ENCODE results near the gene NOTCH3.

The NOTCH3 gene

GRCh38 chr19:15200553-15201364 is at the start of gene NOTCH3:
NOTCH3 (minus strand) TSS chr19:15200995; CDS start chr19:15200905, 90 bp downstream.
- DNase-seq = no peak

GRCh38 chr19:15250640-15250993 is 49.8 kb upstream of the NOTCH3 start:
- DNase-seq = no peak

DNA sequence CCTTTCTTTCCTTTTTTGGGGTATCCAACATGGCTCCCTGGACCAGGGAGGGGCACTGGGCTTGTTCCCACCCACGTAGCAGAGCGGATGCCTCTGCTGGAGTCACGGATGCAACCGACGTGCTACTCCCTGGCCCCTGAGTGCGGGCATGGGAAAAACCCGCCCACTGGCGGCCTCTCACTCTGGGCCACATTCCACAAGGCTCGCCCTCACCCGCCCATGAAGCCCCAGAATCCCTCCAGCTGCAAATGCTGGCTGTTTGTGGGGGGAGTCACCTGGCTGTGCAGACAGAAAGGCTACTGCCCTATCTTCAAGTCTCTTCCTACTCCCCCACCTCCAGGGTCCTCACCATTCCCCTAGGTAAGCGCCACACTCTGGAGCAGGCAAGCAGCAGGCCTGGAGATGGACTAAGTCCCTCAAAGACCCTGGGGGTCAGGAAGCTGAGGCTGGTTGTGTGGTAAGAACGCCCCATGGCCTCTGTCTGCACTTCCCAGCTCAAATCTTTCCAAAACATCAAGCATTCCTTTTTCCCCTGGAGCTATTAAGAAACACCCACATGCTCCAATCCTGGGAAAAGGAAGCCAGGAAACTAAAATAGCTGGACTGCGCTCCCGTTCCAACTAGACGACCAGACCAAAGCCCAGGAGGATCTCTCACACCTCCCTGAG is 49.3 kb upstream of the NOTCH3 start:
- DNase-seq = no peak

GRCh38 chr19:15249528-15249874 is 48.7 kb upstream of the NOTCH3 start:
- no peak for DNase-seq

- no peak for DNase-seq
Observed at GRCh38 chr19:15248648-15249527, 48.1 kb upstream of the NOTCH3 start.

GRCh38 chr19:15248106-15248505 is 47.3 kb upstream of the NOTCH3 start:
- DNase-seq = no peak

- DNase-seq = no peak
Observed at GRCh38 chr19:15247107-15248014, 46.6 kb upstream of the NOTCH3 start.

GRCh38 chr19:15246198-15246481 is 45.3 kb upstream of the NOTCH3 start:
- DNase-seq = no peak

GRCh38 chr19:15245370-15246197 is 44.8 kb upstream of the NOTCH3 start:
- DNase-seq = no peak

GRCh38 chr19:15244808-15245207 is 44.0 kb upstream of the NOTCH3 start:
- DNase-seq = no peak

DNA sequence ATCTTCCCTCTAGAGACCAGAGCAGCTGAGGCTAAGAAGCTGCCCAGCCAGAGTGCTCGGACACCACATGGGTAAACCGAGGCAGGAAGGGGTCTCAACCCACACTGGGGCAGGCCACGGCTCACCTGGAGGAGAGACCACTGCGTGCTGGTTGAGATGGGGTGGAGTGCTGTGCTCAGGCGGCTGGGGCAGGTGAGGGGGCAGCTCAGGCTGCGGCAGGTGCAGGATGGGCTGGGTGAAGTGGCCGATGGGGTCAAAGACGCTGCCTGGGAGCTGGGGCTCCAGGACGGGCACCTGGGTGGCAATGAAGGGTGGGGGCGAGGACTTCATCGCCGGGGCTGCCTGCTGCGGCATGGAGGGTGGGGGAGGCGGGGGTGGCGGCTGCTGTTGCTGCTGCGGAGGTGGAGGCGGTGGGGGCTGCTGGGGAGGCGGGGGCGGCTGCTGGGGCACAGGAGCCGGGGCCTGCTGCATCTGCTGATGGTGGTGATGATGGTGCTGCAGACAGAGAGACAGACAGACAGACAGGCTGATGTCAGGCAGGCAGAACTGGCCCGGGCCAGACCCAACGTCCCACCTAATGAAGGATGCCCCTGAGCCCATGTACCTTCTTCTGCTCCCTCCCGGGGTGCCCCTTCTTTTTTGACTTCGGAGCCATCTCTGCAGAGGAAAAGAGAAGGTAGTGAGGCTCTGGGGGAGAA is 43.5 kb upstream of the NOTCH3 start:
- no peak for DNase-seq

DNA sequence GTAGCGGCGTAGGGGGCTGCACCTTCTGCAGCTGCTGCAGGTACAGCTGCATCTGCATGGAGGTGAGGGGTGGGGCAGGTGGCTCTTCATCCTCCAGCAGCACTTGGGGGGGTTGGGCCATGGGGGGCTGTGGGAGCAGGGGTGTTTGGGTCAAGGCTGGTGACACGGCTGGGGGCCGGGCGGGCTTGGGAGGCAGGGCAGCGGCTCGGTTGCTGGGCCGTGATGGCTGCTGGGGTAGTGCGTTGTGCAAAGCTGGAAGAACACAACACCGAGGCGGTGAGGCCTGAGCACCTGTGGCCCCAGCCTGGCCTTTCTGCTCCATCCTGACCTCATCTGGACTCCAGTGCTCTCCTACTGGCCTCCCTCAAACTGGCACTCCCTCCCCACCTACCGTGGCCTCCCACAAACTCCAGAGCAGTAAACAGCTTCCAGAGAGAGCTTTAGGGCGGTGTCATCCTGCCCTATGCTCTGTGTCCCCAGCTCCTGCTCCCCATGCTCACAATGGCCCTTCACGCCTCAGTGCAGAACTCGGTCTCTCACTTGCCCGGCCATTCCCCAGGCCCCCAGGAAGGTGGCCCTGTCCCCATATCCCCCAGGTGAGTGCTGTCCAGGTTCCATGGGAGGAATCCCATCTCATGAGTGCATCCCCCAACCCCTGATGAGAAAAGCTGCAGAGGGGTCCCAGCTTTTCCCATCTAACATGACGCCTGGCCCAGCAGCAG is 42.6 kb upstream of the NOTCH3 start:
- DNase-seq = no peak

GRCh38 chr19:15241259-15241910 is 40.6 kb upstream of the NOTCH3 start:
- no peak for DNase-seq

DNA sequence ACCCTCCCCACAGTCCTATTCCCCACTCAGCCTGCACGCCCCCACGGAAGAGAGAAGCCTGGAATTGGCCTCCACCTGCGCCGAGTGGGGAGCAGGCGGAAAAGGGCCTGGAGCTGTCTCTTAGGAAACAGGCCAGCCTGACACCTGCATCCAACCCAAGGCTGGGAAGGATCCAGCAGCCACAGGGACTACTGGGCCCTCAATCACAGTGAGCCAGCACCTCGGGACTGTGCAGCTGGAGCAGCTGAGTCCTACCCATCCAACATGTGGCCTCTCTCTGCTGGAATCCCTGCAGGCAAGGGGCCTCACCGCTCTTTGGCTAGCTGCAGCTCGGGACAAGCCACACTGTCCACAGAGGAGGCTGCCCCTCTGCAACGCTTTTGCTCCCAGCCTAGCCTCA is 39.7 kb upstream of the NOTCH3 start:
- no peak for DNase-seq

- no peak for DNase-seq
Observed at GRCh38 chr19:15239337-15239949, 38.6 kb upstream of the NOTCH3 start.

- no peak for DNase-seq
Observed at GRCh38 chr19:15238639-15239155, 37.9 kb upstream of the NOTCH3 start.

DNA sequence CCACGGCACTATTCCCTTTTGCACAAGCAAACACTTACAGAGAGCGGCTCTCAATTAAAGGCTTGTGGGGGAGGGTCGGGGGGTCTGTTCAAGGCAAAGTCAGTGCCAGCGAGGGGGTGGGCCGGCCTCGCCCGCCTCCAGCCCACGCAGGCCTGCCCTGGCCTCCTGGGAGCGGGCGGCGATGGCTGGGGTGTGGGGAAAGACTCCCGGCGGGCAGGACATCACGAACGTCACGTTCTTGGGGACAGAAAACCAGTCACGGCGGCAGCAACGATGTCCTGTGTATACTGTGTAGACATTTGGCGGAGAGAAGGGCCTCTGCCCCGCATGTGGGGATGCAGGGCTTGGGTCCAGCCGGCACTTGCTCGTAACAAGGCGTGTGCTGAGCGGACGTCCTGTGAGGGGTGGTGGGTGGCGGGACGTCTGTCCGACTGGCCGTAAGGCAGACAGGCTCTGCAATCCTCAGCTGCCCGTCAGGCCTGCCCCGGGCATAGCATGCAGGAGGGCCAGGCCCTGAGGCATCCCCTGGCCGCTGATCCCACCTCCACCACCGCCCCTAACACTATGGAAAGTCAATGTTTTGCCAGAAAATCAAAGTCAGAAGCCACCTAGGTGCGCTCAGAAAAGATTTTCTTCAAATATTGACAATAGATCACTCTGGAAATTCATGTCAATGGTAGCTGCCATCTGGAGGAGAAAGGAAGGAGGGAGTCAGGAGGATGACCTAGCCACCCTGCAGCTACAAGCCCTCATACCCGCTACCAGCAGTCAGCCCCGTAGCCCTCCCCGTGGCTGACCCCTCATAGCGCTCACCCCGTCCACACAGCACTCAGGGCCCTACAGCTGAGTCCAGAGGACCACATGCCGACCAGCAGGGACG is 37.2 kb upstream of the NOTCH3 start:
- no peak for DNase-seq

DNA sequence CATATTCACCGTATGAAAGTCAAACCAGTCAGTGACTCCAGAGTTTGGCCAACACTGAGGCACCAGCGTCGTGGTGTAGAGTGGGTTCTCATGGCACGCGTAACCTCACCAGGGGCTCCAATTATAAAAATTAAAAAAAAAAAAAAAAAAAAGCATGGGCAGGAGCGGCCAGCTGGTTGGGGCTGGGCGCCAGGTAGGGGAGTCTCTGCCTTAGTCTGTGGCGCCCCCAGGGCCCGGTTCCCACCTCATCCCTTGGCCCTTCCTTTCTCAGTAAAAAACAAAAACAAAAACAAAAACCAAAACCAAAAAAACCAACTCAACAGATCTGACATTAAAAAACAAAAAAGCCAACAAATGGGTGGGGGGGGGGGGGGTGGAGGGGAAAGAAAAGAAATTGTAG is 36.1 kb upstream of the NOTCH3 start:
- DNase-seq = no peak

Data from NCI-H2081 (cell line).